ENCODE results near the gene OSBPL7.
"Not testable (repeated sequence)": the region's sequence is repeated elsewhere in the genome, so short reads cannot be mapped to it uniquely, and the experiment has no call there.

The OSBPL7 gene

GRCh38 chr17:47804461-47804860 lies 17.1 kb downstream of the OSBPL7 start:
- DNase-seq, result no peak

GRCh38 chr17:47803751-47804150 lies 17.8 kb downstream of the OSBPL7 start:
- DNase-seq, result no peak

GRCh38 chr17:47803201-47803600 lies 18.4 kb downstream of the OSBPL7 start:
- no peak for DNase-seq

- DNase-seq, result peak; percentile 7
Observed at GRCh38 chr17:47802341-47803022, 19.1 kb downstream of the OSBPL7 start.

GRCh38 chr17:47801906-47802305 lies 19.7 kb downstream of the OSBPL7 start:
- no peak for DNase-seq

- DNase-seq, result no peak
Observed at GRCh38 chr17:47801176-47801765, 20.3 kb downstream of the OSBPL7 start.

- DNase-seq, result no peak
Observed at GRCh38 chr17:47800686-47801085, 20.9 kb downstream of the OSBPL7 start.

GRCh38 chr17:47797797-47798196 lies 23.8 kb downstream of the OSBPL7 start:
- DNase-seq, result no peak

- DNase-seq, result no peak
Observed at GRCh38 chr17:47792979-47793378, 28.6 kb downstream of the OSBPL7 start.

GRCh38 chr17:47792457-47792856 lies 29.1 kb downstream of the OSBPL7 start:
- DNase-seq, result no peak

- no peak for DNase-seq
Observed at GRCh38 chr17:47791025-47791424, 30.6 kb downstream of the OSBPL7 start.

- no peak for DNase-seq
Observed at GRCh38 chr17:47789611-47790561, 31.7 kb downstream of the OSBPL7 start.

- no peak for DNase-seq
Observed at GRCh38 chr17:47785538-47786123, 36.0 kb downstream of the OSBPL7 start.

GRCh38 chr17:47781397-47781796 lies 40.2 kb downstream of the OSBPL7 start:
- DNase-seq, result no peak

GRCh38 chr17:47778184-47778635 lies 43.4 kb downstream of the OSBPL7 start:
- no peak for DNase-seq

GRCh38 chr17:47776330-47777197 lies 45.0 kb downstream of the OSBPL7 start:
- DNase-seq, result no peak

GRCh38 chr17:47774987-47775580 lies 46.5 kb downstream of the OSBPL7 start:
- DNase-seq, result no peak

GRCh38 chr17:47774331-47774730 lies 47.3 kb downstream of the OSBPL7 start:
- DNase-seq, result no peak

- DNase-seq, result not testable (repeated sequence)
Observed at GRCh38 chr17:47773649-47774048, 47.9 kb downstream of the OSBPL7 start.

GRCh38 chr17:47763913-47764582 lies 57.5 kb downstream of the OSBPL7 start:
- DNase-seq, result no peak

- DNase-seq, result no peak
Observed at GRCh38 chr17:47762728-47763127, 58.9 kb downstream of the OSBPL7 start.

Measured in NCI-H1417 treated with DMSO at 0.1 percent for 48 hours (cell line).